Spleen (tissue), 7 donors: ENCODE results near the gene ASPDH.

Experiments
- CTCF ChIP-seq, 11 experiments: fragments of 200-600 bp in 7 of 11; fragments of 450-650 bp in 4 of 11; sonication (generic) in 4 of 11; IDR thresholded peaks in 8 of 11; conservative IDR thresholded peaks in 3 of 11; 1 replicate in 7 of 11; 2 replicates in 4 of 11; pipeline versions ENCODE4 v1.4.0 to v1.8.0; 2016 to 2021; ENCODE audit warnings: antibody characterized with exemption in 11 of 11, inconsistent platforms in 4 of 11, mild to moderate bottlenecking in 1 of 11
- POLR2A ChIP-seq, 3 donors: fragments of 450-650 bp; IDR thresholded peaks; one replicate each; pipeline ENCODE4 v1.5.1; 2017; ENCODE audit warnings: antibody characterized with exemption in 3 of 3, mild to moderate bottlenecking in 1 of 3
- POLR2AphosphoS5 ChIP-seq, 3 donors: sonication (generic); formaldehyde crosslinking; IDR thresholded peaks; one replicate each; pipeline ENCODE4 v1.5.1; 2017; ENCODE audit warnings: antibody characterized with exemption in 3 of 3
- donor health status: DM: no; HTN: no; CAD: no; lungs with moderate emphysema.
- donor health status: DM: no; HTN: no; CAD: no.
- donor health status: DM: no; HTN: no; CAD: no.

- no peak for TF ChIP-seq CTCF (IDR thresholded peaks at IDR 0.05 in 8 of 11, conservative IDR thresholded peaks at IDR 0.05 in 3 of 11)
- no peak for TF ChIP-seq POLR2AphosphoS5 (IDR thresholded peaks at IDR 0.05)
- no peak for TF ChIP-seq POLR2A (IDR thresholded peaks at IDR 0.05)
Measured at GRCh38 chr19:50549927-50550593, 36.3 kb upstream of the ASPDH start.
